ENCODE measurements around the gene STRN3.
A peak's percentile ranks its signal among the peaks of the same experiment; 100 is the strongest.

STRN3 gene

DNA sequence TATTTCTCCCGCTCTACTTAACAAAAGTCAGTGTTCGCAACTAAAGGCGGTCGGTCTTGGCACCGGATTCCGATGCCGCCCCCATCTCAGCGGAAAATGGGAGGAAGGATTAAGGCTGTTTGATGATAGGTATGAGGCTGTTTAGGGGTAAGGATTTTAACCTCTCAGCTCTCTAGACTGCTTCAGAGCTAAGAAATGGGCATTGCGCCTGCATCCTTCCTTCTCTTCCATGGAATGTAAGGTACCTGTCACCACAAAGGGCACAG lies 150.5 kb downstream of the STRN3 start:
- Mint-ChIP-seq H3K27ac (no peak overlapping the region), H3K4me3 (peak overlapping the region; percentile 73), H3K4me1 (ENCODE audit: low read depth) (peaks cover 16% of the 10 kb centered on the region), H3K36me3 (ENCODE audit: low read depth) (no peaks in the 10 kb centered on the region), H3K27me3 (peaks cover 56% of the 10 kb centered on the region), H3K9me3 (no peaks in the 10 kb centered on the region)
- no peak for DNase-seq

GRCh38 chr14:30874999-30875787 lies 151.0 kb downstream of the STRN3 start:
- peak; percentile 52 for DNase-seq
- H3K4me3 Mint-ChIP-seq = peak overlapping the region; percentile 73
- no peaks in the 10 kb centered on the region for H3K9me3 Mint-ChIP-seq
- no peak overlapping the region for H3K27ac Mint-ChIP-seq
- H3K27me3 Mint-ChIP-seq = peaks cover 59% of the 10 kb centered on the region
- H3K36me3 Mint-ChIP-seq (ENCODE audit: low read depth) = no peaks in the 10 kb centered on the region
- H3K4me1 Mint-ChIP-seq (ENCODE audit: low read depth) = peaks cover 16% of the 10 kb centered on the region

DNA sequence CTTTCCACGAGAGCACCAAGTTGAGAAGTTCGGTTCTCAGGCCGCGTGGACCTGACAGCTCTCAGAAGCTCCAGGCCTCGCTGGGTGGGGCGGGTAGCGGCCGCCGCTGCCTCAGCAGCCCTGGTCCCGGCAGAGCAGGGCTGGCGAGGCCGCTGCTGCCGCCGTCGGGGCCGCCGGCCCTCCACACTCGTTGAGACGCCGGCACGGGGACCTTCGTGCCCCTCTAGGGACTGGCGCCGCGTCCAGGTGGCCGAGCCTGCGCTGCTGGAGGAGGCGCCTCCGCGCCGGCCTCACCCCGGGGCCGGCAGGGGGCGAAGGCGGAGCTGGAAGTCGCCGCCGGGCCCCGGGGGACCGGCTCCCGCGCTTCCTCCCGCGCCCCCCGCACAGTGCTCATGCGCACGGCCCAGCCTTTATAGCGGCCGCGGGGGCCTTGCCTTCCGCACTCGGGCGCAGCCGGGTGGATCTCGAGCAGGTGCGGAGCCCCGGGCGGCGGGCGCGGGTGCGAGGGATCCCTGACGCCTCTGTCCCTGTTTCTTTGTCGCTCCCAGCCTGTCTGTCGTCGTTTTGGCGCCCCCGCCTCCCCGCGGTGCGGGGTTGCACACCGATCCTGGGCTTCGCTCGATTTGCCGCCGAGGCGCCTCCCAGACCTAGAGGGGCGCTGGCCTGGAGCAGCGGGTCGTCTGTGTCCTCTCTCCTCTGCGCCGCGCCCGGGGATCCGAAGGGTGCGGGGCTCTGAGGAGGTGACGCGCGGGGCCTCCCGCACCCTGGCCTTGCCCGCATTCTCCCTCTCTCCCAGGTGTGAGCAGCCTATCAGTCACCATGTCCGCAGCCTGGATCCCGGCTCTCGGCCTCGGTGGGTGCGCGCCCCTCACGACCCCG lies 151.8 kb downstream of the STRN3 start, which contains the start of gene COCH:
Gene COCH, plus strand, starts transcription at position 440 of the 879 bp plus-strand sequence. Its CDS starts 380 bp downstream, at position 820.
- peak; percentile 61 for DNase-seq
- H3K36me3 Mint-ChIP-seq (ENCODE audit: low read depth) = no peaks in the 10 kb centered on the region
- peak within 1 kb of the TSS; percentile 73 for H3K4me3 Mint-ChIP-seq
- peak within 1 kb of the TSS; percentile 55 for H3K27ac Mint-ChIP-seq
- H3K4me1 Mint-ChIP-seq (ENCODE audit: low read depth) = peaks cover 16% of the 10 kb centered on the region
- no peaks in the 10 kb centered on the region for H3K9me3 Mint-ChIP-seq
- peaks cover 59% of the 10 kb centered on the region for H3K27me3 Mint-ChIP-seq

GRCh38 chr14:30873308-30874119 lies 152.7 kb downstream of the STRN3 start:
- H3K4me1 Mint-ChIP-seq (ENCODE audit: low read depth) = peaks cover 16% of the 10 kb centered on the region
- H3K27ac Mint-ChIP-seq = no peak overlapping the region
- DNase-seq = no peak
- peaks cover 63% of the 10 kb centered on the region for H3K27me3 Mint-ChIP-seq
- H3K9me3 Mint-ChIP-seq = no peaks in the 10 kb centered on the region
- no peaks in the 10 kb centered on the region for H3K36me3 Mint-ChIP-seq (ENCODE audit: low read depth)
- peak overlapping the region; percentile 16 for H3K4me3 Mint-ChIP-seq

DNA sequence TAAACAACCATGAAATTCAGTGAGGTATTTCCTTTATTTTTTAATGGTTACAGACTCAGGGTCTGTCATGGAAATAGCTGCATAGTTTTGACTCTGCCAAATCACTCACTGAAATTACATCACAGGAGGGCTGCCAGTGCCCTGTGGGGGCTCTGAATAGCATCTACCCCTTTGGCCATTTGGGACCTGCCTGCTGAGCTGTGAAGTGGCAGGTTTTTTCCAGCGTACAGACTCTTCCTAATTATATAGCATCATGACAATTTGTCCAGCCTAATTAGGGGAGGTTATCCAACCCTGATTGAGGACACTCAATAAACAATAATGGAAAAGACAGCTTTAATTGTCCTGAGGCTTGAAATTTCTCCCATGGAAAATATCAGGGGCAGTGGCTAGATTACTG lies 153.6 kb downstream of the STRN3 start:
- no peak for DNase-seq

GRCh38 chr14:30869551-30870155 lies 156.5 kb downstream of the STRN3 start:
- Mint-ChIP-seq H3K27ac (no peak overlapping the region), H3K36me3 (ENCODE audit: low read depth) (no peaks in the 10 kb centered on the region), H3K9me3 (no peaks in the 10 kb centered on the region), H3K27me3 (peaks cover 38% of the 10 kb centered on the region), H3K4me3 (no peak overlapping the region), H3K4me1 (ENCODE audit: low read depth) (peaks cover 9% of the 10 kb centered on the region)
- no peak for DNase-seq

More for the DNA sequence above, 153.6 kb downstream of the STRN3 start:
- H3K4me3 Mint-ChIP-seq = no peak overlapping the region
- peaks cover 16% of the 10 kb centered on the region for H3K4me1 Mint-ChIP-seq (ENCODE audit: low read depth)
- peaks cover 62% of the 10 kb centered on the region for H3K27me3 Mint-ChIP-seq
- H3K27ac Mint-ChIP-seq = no peak overlapping the region
- no peaks in the 10 kb centered on the region for H3K36me3 Mint-ChIP-seq (ENCODE audit: low read depth)
- H3K9me3 Mint-ChIP-seq = no peaks in the 10 kb centered on the region

DNA sequence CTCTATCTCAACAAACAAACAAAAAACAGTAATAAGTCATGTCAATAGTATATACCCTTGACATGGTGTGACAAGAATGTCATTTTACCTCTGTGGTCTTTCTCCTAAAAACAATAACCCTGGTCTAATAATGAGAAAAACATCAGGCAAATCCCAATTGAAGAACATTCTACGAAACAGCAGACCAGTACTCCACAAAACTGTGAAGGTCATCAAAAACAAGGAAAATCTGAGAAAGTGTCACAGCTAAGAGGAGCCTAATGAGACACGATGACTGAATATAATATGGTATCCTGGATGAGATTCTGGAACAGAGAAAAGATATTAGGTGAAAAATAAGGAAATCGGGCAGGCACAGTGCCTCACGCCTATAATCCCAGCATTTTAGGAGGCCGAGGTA lies 157.4 kb downstream of the STRN3 start:
- H3K4me3 Mint-ChIP-seq = no peak overlapping the region
- no peaks in the 10 kb centered on the region for H3K36me3 Mint-ChIP-seq (ENCODE audit: low read depth)
- DNase-seq = no peak
- H3K9me3 Mint-ChIP-seq = no peaks in the 10 kb centered on the region
- H3K27me3 Mint-ChIP-seq = peaks cover 37% of the 10 kb centered on the region
- no peak overlapping the region for H3K27ac Mint-ChIP-seq
- peaks cover 5% of the 10 kb centered on the region for H3K4me1 Mint-ChIP-seq (ENCODE audit: low read depth)

GRCh38 chr14:30864934-30865333 lies 161.2 kb downstream of the STRN3 start:
- H3K27me3 Mint-ChIP-seq = peaks cover 33% of the 10 kb centered on the region
- no peaks in the 10 kb centered on the region for H3K9me3 Mint-ChIP-seq
- no peak overlapping the region for H3K4me3 Mint-ChIP-seq

DNA sequence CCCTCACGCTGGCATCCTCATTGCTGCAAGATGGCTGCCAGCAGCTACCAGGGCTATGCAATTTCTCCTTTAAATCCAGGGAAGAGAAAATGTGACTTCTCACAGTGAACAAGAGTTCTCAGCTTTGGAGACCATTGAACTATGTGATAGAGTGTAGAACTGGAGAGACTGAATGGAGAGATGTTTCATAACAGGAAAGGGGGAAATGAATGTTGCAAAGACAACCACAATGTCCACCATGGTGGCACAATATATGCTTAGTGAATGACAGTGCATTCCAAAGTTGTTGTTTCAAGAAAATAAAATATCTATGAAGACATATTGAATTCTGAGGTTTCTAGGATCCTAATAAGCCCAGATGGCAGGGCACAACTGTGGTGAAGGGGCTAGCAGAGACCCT lies 165.0 kb downstream of the STRN3 start:
- Mint-ChIP-seq H3K27me3 (peaks cover 39% of the 10 kb centered on the region), H3K36me3 (ENCODE audit: low read depth) (no peaks in the 10 kb centered on the region), H3K9me3 (no peaks in the 10 kb centered on the region), H3K4me1 (ENCODE audit: low read depth) (no peaks in the 10 kb centered on the region), H3K27ac (no peak overlapping the region), H3K4me3 (no peak overlapping the region)
- no peak for DNase-seq

More at GRCh38 chr14:30864934-30865333, 161.2 kb downstream of the STRN3 start:
- DNase-seq = no peak
- no peaks in the 10 kb centered on the region for H3K4me1 Mint-ChIP-seq (ENCODE audit: low read depth)
- H3K27ac Mint-ChIP-seq = no peak overlapping the region
- no peaks in the 10 kb centered on the region for H3K36me3 Mint-ChIP-seq (ENCODE audit: low read depth)

DNA sequence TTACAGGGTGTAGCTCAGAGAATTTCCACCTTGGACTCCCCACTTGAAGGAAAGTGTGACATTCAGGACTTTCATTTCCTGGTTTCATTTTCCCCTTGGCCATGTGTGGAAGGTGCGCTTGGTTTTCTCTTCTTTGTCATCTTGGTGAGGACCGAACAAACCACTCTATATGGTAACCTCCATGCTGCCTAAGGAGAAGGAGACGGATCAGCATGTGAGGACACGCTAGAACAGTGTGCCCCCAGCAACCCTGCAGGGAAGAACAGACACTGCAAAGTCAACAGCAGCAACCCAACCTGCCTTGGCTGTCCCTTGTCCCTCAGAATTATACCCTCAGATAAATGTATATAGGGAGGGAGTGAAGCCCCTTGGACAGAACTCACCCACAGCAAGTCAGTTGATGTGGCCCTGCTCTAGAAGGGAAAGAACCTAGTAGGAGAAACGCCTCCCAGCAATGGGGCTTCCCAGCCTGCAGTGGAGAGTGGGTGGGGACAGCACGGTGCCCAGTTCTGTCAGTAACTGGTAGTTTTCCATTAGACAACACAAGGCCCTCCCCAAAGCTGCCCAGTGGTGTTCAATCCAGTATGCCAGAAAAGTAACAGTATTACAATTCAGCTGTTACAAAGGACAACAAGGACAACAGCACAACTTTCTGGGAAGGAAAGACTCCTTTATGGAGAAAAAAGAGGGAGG lies 170.7 kb downstream of the STRN3 start:
- no peak for DNase-seq
- Mint-ChIP-seq H3K36me3 (ENCODE audit: low read depth) (no peaks in the 10 kb centered on the region), H3K27me3 (peaks cover 36% of the 10 kb centered on the region), H3K4me3 (no peak overlapping the region), H3K9me3 (no peaks in the 10 kb centered on the region), H3K4me1 (ENCODE audit: low read depth) (peaks cover 17% of the 10 kb centered on the region), H3K27ac (peak overlapping the region; percentile 37)

DNA sequence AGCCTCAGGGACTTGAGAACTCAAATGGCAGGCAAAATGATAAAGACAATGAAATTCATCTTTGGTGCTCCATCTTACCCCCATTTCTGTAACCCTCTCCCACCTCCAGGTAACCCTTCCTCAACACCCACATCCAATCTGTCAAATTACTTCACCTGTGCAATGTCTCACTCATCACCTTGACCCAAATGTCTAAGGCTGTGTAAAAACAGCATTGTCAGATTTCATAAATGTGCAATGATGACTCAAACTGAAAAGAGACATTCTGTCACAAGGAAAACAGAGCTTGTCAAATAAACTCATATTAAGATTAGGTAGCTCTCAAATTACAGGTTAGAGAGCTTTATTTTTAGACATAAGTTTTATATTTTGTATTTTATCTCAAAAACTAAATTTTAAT lies 171.7 kb downstream of the STRN3 start:
- no peak overlapping the region for H3K4me3 Mint-ChIP-seq
- peaks cover 39% of the 10 kb centered on the region for H3K27me3 Mint-ChIP-seq
- no peaks in the 10 kb centered on the region for H3K9me3 Mint-ChIP-seq
- H3K36me3 Mint-ChIP-seq (ENCODE audit: low read depth) = no peaks in the 10 kb centered on the region
- no peak overlapping the region for H3K27ac Mint-ChIP-seq
- no peak for DNase-seq
- H3K4me1 Mint-ChIP-seq (ENCODE audit: low read depth) = peaks cover 17% of the 10 kb centered on the region

GRCh38 chr14:30853946-30854345 lies 172.2 kb downstream of the STRN3 start:
- no peak overlapping the region for H3K27ac Mint-ChIP-seq
- H3K9me3 Mint-ChIP-seq = no peaks in the 10 kb centered on the region
- no peaks in the 10 kb centered on the region for H3K36me3 Mint-ChIP-seq (ENCODE audit: low read depth)
- peaks cover 17% of the 10 kb centered on the region for H3K4me1 Mint-ChIP-seq (ENCODE audit: low read depth)
- DNase-seq = no peak
- peaks cover 43% of the 10 kb centered on the region for H3K27me3 Mint-ChIP-seq
- no peak overlapping the region for H3K4me3 Mint-ChIP-seq

GRCh38 chr14:30849983-30850382 lies 176.2 kb downstream of the STRN3 start:
- no peaks in the 10 kb centered on the region for H3K9me3 Mint-ChIP-seq
- H3K36me3 Mint-ChIP-seq (ENCODE audit: low read depth) = no peaks in the 10 kb centered on the region
- H3K27ac Mint-ChIP-seq = no peak overlapping the region
- no peak for DNase-seq
- H3K27me3 Mint-ChIP-seq = peaks cover 45% of the 10 kb centered on the region
- H3K4me1 Mint-ChIP-seq (ENCODE audit: low read depth) = peaks cover 6% of the 10 kb centered on the region
- H3K4me3 Mint-ChIP-seq = no peak overlapping the region

DNA sequence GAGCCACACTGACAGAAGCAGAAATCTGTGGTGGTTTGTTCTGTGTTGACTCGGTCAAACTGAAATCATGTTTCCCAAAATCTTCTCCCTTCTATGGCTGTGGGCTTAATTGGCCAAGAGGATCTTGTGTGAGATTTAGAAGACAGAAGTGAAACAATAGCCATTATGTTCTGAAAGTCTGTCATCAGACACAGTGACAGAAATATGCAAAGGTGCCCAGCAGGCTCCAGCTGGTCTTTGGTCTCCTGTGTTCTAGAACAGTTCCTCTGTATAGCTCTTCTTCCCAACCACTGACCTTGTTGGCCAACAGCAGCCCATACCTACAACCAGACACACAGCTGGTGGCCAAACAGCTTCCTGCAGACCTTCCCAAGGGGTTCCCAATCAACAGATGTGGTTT lies 176.8 kb downstream of the STRN3 start:
- Mint-ChIP-seq H3K36me3 (ENCODE audit: low read depth) (no peaks in the 10 kb centered on the region), H3K27me3 (peaks cover 44% of the 10 kb centered on the region), H3K4me1 (ENCODE audit: low read depth) (peaks cover 2% of the 10 kb centered on the region), H3K9me3 (no peaks in the 10 kb centered on the region), H3K4me3 (no peak overlapping the region), H3K27ac (no peak overlapping the region)
- no peak for DNase-seq

Data from activated T-cell treated with anti-CD3 and anti-CD28 coated beads, Interleukin-2, amount 50 U/mL, for 24 hours (primary cell).